GM18909 (cell line): Measurements from ENCODE around the gene RSU1.

Source experiments
- ATAC-seq: cut with Tn5 transposase; IDR thresholded peaks from one replicate; pipeline ENCODE4 v1.9.1; 2021; ENCODE audit warnings: mild to moderate bottlenecking; ENCODE audit not compliant: unreplicated experiment, poor library complexity

The RSU1 gene

DNA sequence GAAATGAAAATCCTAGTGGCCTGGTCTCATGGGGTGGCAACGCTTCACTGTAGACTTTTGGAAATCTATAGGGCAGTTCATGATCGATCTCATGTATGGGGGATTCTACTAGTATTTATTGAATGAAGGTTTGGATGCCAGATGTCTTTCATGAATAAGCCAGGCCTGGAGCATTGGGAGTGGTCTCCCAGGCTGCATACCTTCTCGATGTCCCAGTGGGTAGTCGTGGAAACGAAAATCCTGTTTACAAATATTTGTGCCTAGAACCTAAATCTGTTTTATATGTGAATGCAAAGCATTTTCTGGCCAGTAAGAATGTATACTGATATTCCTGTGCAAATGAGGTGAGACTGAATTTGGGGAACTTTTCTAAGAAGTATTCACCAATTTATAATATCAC lies 190.5 kb downstream of the RSU1 start:
- no peak for ATAC-seq

DNA sequence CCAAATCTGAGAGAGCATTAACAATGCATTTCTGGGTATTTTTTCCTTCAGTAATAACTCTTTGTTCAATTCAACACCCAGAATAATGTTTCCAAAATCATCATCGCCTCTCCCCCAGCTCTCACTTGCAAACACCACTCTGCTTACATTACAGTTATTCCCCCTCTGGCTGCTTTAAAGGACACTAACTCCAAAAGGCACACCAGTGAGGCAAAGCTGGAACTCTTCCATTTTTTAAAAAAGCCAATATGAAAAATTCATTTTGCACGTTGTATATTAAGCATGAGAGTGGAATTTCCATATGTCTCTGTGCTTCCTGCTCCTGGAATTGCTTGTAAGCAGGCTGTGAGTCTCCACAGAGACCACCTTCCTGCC lies 204.3 kb downstream of the RSU1 start:
- ATAC-seq, result no peak

DNA sequence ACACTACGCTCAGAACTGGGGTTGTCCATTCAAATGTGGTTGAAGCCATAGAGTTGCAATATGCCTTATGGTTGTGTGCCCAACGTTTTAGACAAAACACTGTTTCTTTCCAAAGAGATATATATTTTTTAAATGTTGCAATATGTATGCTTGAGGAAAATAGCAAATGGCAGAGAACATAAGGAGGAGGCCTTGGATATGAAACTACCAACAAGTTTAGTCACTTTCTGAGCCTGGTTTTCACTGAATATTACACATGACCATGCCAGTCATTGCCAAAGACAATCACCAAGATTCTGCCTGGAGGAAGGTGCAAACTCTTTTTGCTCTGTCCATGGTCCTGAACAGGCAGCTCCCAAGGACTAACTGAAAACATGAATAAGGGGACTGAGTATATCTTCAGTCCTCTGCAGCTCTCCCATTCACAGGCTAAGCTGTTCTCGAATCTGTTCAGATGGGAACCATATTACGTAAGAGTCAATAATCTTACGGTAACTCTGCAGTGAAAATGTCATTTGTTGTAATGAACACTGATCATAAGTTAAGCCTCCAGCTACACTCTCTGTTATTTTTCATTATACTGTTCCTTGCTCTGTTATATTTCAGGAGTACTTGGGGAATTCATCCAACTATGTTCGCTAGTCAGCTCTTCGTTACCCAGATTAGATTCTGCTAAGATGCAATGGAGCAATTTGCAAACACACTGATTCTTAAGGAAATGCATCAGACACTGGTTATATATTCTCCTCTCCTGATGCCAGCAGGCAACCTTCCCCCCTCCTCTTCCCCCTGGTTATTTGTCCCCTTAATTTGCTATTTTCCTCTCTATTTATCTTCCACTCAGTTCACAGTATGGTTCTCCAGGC lies 204.9 kb downstream of the RSU1 start:
- no peak for ATAC-seq

DNA sequence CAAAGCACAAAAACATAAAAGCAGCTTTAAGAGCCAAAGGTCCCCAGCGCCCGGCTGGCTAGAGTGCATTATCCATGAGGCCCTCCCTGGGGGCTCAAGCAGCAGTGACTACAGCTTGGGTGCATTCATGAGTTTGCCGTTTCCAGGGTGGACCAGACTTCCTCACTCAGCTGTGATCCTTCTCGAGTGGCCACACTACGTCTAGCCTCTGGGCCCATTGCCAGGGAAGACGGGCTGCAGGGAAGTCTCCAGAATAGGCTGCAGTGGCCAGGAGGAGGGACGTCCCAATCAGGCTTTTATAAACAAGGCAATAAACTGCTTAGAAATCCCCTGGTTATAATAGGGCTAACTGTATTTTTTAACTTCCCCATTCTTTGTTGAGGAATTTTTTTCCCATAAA lies 206.2 kb downstream of the RSU1 start:
- no peak for ATAC-seq

DNA sequence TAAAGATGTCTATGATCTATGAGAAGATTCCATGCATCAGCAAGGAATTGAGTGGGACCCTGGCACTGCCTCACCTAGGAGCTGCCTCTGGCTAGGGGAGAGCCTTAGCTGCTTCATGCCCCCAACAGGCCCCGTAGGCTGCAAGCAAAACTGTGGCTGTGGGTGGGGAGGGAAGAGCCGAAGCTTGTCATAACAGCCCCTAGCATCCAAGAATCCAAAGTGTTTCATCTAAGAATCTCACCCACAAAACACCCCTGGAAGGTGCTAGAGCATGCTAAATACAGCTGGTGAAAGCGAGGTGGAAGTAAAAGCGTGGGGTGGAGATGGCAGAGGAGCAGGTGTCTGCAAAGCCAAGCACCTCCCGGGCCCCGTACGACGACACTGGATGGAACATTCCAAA lies 208.0 kb downstream of the RSU1 start:
- no peak for ATAC-seq

DNA sequence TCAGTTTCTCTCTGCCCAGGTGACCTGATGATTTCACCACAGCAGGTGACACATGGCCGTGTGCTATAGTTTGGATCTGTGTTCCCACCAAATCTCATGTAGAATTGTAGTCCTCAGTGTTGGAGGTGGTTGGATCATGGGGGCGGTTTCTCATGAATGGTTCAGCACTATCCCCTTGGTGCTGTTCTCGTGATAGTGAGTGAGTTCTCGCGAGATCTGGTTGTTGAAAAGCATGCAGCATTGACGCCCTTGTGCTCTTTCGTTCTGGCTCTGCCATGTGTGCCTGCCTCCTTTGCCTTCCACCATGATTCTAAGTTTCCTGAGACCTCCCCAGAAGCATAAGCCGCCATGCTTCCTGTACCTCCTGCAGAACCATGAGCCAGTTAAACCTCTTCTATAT lies 210.3 kb downstream of the RSU1 start:
- no peak for ATAC-seq

DNA sequence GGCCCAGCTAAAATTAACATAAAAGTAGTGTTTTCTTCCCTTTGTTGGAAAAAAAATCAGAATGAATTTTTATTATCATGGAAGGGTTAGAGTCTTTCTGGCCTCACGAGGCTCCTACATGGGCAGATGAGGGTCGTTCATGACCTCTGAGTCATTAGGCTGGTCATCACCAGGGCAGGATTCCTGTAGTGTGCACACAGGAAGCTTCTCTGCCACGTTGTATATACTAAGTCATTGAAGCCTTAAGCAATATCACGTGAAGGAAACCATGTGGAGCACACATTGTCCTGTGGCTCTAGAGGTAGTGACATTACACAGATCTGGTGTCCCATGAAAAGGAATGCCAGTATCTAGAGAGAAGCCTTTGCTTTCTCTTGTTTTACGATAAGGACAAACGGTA lies 210.8 kb downstream of the RSU1 start:
- no peak for ATAC-seq

DNA sequence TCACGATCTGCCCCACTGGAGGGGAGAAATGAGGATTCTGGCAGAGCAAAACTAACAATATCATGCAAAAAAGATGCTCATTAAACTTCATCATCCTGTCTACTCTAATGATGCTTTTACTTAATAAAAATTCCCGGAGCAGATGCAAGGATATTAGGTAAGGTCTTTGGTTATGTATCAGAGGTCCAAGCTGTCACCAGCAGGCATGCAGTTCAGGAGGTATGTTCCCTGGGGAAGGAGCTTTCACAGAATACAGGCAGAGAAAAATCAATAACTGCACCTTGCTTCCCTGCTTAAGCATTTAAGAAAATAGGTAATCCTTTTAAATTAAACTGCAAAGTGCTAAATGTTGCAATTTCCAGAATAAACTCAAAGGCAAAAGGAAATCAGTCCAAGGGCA lies 213.9 kb downstream of the RSU1 start:
- no peak for ATAC-seq

DNA sequence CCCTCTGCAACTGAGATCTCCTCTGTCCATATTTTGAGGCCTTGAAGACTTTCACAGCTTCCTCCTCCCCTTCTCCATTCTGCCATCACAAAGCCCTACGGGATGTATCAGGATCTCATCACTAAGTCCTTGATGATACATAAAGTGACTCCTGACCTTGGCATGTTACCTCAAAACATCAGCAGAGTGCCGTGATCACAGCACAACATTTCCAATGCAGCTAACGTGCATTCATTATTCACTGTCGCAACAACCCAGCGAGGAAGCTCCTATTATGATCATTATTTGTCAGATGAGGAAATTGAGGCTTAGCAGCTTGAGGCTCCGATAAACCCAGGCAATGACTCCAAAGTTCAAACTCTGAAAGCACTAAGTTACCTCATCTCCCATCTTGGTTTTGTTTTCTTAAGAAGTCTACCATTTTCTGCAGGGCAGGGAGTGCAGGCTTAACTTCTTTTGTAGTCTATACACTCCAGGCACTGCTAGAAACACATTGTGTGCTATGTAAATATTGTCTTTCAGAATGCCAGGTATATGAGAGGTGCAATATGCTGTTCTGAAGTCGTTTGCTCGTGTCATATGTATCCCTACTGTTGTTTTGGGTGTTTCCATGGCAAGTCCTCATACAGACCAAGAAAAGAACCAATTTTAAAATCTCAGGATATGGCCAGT lies 215.0 kb downstream of the RSU1 start:
- ATAC-seq, result no peak

DNA sequence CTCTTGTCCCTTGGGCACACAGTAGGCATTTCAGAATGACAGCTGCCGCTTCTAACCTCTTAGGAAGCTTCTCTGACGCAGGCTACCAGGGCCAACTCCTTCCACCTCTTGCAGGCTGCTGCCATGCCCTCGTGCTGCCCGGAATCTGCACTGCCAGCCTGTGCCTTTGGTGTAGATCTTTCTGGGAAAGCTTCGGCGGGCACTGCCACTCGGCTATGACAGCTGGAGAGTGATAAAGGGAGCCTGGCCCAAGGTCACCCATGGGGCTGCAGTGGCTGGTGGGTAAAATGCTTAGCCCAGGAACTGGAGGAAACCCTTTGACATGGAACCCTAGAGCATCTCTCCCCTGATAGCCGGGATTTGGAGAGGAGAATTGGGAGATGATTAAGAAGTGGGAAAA lies 217.6 kb downstream of the RSU1 start:
- ATAC-seq, result no peak

DNA sequence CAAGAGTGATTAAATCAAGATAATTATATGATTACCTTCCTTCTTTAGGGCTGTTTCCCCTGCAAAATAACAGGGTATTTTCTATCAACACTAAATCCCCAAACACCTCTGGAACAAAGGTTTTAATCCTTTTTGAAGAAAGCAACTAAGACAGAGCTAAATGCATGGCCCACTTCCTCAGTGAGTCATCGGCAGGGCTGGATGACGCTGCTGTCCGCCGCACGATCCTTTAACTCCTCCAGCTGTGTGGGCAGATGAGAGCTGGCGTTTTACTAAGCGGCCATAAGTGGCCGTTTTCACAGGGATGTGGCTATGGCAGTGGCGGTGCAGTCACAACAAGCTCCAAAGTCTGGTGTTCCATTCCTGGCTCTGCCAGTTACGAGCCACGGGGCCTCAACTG lies 219.6 kb downstream of the RSU1 start:
- no peak for ATAC-seq

DNA sequence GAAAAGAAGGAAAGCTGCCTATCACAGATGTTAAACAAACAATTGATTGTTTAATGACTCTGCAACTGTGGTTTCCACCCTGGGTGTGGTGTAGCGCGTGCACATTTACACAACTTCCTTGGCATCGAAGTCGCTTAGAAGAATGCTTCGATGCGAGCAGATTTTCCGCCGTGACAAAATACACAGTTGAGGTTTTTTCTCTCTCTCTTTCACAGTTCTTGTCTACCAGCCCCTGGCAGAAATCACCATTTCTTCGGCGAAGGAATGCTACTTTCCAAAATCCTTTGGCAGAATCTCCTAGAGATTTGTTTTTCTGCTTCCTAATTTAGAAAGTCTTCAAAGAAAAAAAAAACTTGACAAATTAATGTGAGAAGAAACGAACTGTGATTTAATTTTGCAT lies 224.8 kb downstream of the RSU1 start:
- no peak for ATAC-seq

DNA sequence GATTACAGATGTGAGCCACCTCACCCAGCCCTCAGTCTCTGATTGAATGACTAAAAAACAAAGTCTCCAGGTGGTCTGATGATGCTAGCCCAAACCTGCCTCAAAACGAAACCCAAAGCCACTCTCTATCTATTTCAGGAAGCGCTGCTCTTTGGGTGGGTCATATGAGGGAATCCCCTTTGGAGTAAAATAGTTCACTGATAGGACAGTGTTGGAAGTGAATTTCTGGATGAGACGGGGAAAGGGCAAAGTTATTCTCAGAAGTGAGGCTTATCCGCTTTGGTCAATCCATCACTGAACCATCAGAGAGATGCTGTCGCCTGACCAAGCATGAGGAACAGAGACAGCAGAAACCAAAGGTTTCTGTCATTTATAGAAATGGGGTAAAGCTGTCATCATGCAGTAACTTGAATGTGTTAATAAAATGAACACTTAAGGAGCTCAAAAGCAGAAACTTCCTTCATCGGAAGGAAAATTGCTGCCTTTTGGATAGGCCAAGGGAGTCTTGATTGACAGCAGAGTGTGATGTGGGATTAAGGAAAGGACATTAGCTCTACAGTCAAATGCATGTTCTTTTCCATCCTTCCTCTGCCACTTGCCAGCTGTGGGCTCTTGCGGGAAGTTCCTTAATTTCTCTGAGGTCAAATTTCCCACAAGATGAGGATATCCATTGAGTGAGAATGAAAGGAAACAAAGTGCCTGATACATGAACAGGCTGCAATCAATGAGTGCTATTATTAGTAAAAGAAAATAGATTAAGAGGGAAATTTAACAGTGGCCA lies 230.7 kb downstream of the RSU1 start:
- ATAC-seq, result peak; percentile 90

DNA sequence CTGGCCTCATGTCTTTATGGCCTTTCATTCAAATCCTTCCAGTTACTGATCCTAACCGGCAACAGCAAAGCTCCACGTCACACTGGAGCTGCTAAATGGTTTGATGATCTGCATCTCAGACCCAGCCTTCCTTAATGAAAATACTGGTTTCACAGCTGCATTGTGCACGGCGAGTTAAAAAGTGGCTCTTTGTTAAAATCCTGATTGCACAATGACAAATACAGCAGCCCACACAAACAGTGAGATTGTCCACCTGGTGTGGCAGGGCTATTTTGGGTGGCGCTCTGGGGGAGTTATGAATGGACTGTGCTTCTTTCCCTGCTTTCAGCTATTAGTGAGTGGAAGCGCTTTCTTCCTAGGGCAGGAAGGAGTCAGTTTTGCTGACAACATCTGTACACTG lies 232.1 kb downstream of the RSU1 start:
- peak; percentile 39 for ATAC-seq

DNA sequence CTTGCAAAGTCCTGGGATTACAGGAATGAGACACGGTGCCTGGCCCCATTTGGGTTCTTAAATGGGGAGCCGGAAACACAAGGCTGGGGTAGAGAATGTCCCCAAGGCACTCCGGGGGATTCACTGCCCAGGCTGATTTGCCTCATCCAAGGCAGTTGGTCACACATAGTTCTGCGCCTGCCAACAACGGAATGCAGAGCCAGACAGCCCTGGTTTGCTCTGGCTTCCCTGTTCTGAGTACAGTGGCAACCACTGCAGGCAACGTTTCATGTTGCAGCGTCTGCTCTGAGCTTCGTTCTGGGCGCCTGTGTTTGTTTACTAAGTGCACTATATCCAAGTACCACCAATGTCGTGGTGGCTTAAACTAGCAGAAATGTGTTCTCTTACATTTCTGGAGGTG lies 233.8 kb downstream of the RSU1 start:
- no peak for ATAC-seq

DNA sequence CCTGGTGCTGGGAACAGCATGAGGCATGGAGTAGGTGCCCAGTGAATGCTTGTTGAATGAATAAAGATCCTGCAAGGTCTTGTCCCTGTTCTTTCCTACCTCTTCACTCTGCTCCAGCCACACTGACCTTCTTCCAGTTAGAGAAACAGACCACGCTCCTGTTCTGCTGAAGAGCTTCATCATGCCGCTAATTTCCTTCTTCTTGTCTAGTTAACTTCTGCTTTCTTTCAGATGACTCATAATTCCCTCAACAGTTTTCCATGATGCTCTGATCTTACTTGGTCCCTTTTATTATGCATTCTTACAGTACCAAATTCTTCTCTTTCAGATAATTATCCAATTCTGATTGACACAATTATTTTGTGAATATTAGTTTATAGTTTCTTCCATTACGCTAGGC lies 236.0 kb downstream of the RSU1 start:
- no peak for ATAC-seq

DNA sequence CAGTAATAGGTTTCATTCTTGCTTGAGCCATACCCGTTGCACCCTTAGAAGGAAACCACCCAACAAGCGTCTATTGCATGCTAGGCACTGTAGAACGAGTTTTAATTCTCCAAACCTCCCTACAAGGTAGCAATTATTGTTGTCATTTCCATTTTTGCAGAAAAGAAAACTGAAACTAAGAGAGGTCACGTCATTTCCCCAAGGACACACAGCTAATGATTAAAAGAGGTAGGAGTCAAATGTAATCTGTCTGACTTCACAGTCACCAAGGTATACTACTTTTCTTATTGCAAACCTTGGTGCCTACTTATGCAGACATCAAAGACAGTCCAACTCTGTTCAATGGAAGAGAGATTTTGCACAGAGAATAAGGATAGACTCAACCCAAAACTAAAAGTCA lies 246.5 kb downstream of the RSU1 start:
- peak; percentile 95 for ATAC-seq

DNA sequence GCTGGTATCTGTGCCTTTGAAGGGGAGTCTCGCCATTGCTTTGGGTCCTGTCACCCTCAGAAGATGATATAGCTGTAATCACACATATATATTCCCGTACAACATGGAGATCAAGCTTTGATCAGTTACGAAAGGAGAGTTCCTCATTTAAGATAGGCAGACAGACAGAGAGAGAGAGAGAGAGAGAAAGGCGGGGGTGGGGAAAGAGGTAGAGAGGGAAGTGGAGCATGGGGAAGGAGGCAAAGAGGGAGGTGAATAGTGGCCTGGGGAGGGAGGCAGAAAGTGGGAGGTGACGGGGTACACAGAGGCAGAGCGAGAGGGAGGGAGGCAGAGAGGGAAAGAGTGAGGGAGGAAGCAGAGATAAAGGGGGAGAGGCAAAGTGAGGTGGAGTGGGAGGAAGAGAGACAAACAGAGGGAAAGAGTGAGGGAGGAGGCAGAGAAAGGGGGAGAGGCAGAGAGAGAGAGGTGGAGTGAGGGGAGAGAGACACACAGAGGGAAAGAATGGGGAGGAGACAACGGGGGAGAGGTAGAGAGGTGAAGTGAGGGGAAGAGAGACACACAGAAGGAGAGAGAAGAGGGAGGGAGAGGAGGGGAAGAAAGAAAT lies 250.9 kb downstream of the RSU1 start:
- ATAC-seq, result no peak

DNA sequence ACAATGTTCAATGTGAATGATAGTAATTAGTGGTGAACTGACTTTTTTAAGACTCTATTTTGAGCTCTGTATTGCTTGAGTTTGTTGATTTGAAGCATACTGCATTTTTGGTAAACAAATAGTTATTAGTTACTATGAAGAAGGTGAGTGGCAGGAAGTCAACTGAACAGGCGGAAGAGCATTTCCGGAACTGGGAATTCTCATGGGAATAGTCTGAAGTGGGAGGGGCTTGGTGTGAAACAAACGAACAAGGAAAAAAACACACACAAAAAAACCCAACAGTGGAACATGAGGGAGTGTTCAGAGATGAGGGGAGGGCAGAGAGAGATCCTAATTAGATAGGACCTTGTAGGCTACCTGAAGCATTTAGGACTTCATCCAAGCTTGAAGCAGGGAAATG lies 251.6 kb downstream of the RSU1 start:
- ATAC-seq, result no peak

DNA sequence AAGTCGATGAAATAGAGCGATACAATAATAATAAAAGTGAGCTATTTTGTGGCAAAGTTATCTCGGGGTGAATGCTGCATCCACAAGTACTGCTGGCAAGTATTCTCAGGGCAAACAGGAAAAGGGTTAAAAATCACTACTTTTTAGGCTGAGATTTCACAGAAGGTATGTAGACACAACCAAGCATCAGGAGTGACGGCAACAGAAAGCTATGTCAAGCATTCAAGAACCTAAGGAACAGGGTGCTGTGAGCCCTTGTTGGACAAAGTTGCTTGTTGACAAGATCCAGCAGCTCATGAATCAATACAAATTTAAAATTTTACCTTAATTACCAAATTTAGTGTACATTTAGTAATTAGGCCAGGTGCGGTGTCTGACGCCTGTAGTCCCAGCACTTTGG lies 254.3 kb downstream of the RSU1 start:
- no peak for ATAC-seq

DNA sequence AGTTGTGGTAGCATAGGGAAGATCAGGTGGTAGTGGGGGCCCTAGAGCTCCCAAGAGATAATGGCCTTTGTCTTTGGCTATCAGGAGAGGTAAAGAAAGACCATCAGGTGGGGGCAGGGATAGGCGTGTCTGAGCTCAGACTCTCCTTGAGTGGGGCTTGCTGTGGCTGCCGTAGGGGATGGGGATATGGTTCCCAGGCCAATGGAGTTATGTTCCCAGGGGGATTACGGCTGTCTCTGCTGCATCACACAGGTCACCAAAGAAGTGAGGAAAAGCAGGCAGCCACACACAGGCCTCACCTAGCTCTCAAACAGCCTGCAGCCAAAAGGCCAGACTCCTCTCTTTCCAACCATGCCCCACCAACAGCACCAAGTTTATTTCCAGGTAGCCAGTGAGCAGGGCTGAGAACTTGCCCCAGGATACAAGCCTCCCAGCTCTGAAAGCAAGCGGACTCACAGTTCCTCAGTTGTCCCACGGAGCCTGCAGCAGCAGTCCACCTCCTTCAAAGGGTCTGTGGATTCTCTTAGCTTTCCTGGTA lies 257.9 kb downstream of the RSU1 start:
- ATAC-seq, result no peak
